ENCODE results near the gene ASB1.

The ASB1 gene

GRCh38 chr2:238461491-238461890 is 34.8 kb downstream of the ASB1 start:
- no peak for ATAC-seq
- no peak for TF ChIP-seq ESRRG (CRISPR knock-in tag; IDR thresholded peaks at IDR 0.05)
- no peak for TF ChIP-seq ZNF70 (CRISPR knock-in tag; IDR thresholded peaks at IDR 0.05)
- no peak for TF ChIP-seq TSHZ2 (CRISPR knock-in tag; IDR thresholded peaks at IDR 0.05)
- no peak for TF ChIP-seq CSDC2 (CRISPR knock-in tag; IDR thresholded peaks at IDR 0.05)
- TF ChIP-seq, protein P1, sequence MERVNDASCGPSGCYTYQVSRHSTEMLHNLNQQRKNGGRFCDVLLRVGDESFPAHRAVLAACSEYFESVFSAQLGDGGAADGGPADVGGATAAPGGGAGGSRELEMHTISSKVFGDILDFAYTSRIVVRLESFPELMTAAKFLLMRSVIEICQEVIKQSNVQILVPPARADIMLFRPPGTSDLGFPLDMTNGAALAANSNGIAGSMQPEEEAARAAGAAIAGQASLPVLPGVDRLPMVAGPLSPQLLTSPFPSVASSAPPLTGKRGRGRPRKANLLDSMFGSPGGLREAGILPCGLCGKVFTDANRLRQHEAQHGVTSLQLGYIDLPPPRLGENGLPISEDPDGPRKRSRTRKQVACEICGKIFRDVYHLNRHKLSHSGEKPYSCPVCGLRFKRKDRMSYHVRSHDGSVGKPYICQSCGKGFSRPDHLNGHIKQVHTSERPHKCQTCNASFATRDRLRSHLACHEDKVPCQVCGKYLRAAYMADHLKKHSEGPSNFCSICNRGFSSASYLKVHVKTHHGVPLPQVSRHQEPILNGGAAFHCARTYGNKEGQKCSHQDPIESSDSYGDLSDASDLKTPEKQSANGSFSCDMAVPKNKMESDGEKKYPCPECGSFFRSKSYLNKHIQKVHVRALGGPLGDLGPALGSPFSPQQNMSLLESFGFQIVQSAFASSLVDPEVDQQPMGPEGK (CRISPR knock-in tag; IDR thresholded peaks at IDR 0.05; ENCODE audit: borderline replicate concordance): no peak
- TF ChIP-seq POU6F1 (CRISPR knock-in tag; IDR thresholded peaks at IDR 0.05; ENCODE audit: borderline replicate concordance, low read depth): no peak
- TF ChIP-seq ZNF8 (CRISPR knock-in tag; IDR thresholded peaks at IDR 0.05): no peak
- no peak for TF ChIP-seq CSRNP3 (CRISPR knock-in tag; IDR thresholded peaks at IDR 0.05)
- no peak for TF ChIP-seq ARNTL (CRISPR knock-in tag; IDR thresholded peaks at IDR 0.05; ENCODE audit: borderline replicate concordance, low read depth)

GRCh38 chr2:238461916-238462315 is 35.2 kb downstream of the ASB1 start:
- no peak for ATAC-seq
- no peak for TF ChIP-seq OSR1 (CRISPR knock-in tag; IDR thresholded peaks at IDR 0.05)
- no peak for TF ChIP-seq PPARA (CRISPR knock-in tag; IDR thresholded peaks at IDR 0.05; ENCODE audit: borderline replicate concordance)
- TF ChIP-seq, protein P1 (CRISPR knock-in tag; IDR thresholded peaks at IDR 0.05; ENCODE audit: borderline replicate concordance): no peak
- TF ChIP-seq CSDC2 (CRISPR knock-in tag; IDR thresholded peaks at IDR 0.05): no peak
- no peak for TF ChIP-seq CSRNP3 (CRISPR knock-in tag; IDR thresholded peaks at IDR 0.05)
- TF ChIP-seq TOX (CRISPR knock-in tag; IDR thresholded peaks at IDR 0.05; ENCODE audit: borderline replicate concordance): no peak
- TF ChIP-seq ISL1 (CRISPR knock-in tag; IDR thresholded peaks at IDR 0.05): no peak
- TF ChIP-seq ZFP30 (CRISPR knock-in tag; IDR thresholded peaks at IDR 0.05): no peak
- TF ChIP-seq ARNTL (CRISPR knock-in tag; IDR thresholded peaks at IDR 0.05; ENCODE audit: borderline replicate concordance, low read depth): no peak
- TF ChIP-seq ZNF8 (CRISPR knock-in tag; IDR thresholded peaks at IDR 0.05): no peak

- ATAC-seq: peak; percentile 76
- no peak for TF ChIP-seq RARB (CRISPR knock-in tag; IDR thresholded peaks at IDR 0.05)
- TF ChIP-seq SNAI2 (CRISPR knock-in tag; IDR thresholded peaks at IDR 0.05): no peak
- no peak for TF ChIP-seq ZC3H10 (CRISPR knock-in tag; IDR thresholded peaks at IDR 0.05)
These were observed 36.2 kb downstream of the ASB1 start for GRCh38 chr2:238462782-238463396.
